Activated CD8-positive, alpha-beta memory T cell treated with anti-CD3 and anti-CD28 coated beads, Interleukin-2, amount 50 U/mL, for 4 hours (primary cell): ENCODE measurements around the gene GRK3.

ENCODE experiments used
- DNase-seq: peaks from one replicate; pipeline ENCODE4 v3.0.0-alpha.2; 2020

Gene GRK3

DNA sequence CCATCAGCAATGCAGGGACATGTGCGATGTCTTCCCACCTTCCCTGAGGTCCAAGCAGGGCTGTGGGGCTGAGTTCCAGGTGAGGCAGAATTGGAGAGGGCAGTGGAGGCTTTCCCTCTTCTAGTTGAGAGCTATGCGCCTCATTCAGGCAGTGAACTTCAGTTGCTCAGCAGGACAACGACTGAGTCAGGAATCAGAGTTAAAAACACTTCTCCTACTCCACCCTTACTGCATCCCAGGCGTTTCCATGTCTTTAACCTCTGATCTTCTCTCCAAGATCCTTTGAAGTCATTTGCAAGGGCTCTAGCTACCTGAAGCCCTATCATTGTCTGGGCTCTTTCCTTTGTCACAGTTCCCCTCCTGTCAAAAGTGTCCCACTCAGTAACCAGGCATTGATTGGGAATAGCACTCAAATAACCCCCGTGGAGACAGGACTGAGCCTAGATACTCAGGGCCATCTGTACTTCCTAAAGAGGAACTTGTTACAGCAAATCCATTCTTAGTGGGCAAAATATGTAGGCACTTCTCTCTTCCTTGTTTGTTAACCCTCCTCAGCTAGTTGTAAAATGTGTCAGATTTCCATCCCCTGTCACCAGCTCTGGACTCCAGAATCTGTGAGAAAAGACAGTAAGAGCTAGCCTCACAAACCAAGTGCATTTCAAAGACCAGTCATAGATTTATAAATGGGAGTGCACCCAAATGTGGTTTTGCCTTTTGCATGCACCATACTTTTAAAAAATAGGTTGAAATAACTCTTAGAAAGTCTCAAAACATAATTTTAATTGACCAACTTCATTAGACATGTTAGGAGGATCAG lies 105.0 kb downstream of the GRK3 start:
- no peak for DNase-seq

DNA sequence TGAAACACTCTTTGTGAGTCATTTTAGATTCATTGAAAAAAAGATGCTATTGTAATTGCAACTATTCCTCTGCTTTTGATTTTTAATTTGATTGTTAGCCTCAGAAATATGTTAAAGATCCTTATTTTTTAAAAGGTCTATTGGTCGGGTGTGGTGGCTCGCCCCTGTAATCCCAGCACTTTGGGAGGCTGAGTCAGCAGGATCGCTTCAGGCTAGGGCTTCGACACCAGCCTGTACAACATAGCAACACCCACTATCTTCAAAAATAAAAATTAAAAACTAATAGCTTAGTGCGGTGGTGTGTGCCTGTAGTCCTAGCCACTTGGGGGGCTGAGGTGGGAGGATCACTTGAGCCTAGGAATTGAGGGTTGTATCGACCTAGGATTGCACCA lies 105.6 kb downstream of the GRK3 start:
- no peak for DNase-seq

GRCh38 chr22:25672289-25673084 lies 108.0 kb downstream of the GRK3 start:
- DNase-seq = no peak

GRCh38 chr22:25673713-25674112 lies 109.2 kb downstream of the GRK3 start:
- DNase-seq = no peak

DNA sequence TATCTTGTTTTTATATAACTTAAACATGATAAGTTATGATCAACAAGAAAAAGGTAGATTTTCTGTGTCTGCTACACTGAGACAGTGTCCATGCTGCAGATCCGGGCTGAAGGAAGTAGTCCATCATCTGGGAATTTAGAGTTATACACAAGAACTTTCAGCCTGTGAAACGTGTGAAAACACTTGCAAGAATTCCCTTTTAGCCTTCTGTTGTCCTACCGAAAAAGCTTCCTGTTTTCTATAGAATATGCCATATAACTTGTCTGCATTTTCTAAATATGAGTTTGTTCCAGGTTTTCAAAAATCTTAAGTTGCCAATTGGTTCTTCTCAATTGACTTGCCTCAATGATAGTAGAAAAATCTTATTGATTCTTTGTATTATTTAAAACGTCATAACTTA lies 113.2 kb downstream of the GRK3 start:
- no peak for DNase-seq

DNA sequence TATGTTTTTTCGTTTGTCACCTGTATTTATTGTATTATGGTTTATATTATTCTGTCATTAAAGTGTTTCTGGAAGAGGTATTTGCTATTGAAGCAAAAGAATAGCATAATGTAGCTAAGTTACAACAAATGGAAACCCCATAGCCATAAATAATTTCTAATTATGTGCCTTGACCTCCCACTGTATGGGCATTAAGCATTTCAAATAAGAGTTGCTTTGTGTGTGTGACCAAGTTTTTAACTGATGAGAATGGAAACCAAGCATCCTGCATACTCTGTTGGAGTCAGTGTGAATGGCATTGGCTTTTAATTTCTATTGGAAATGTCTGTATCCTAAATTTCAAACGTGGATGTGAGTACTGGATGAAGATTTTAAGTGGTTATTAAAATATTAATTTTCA lies 115.6 kb downstream of the GRK3 start:
- DNase-seq = no peak

- DNase-seq = no peak
Measured at GRCh38 chr22:25680956-25681355, 116.5 kb downstream of the GRK3 start.

DNA sequence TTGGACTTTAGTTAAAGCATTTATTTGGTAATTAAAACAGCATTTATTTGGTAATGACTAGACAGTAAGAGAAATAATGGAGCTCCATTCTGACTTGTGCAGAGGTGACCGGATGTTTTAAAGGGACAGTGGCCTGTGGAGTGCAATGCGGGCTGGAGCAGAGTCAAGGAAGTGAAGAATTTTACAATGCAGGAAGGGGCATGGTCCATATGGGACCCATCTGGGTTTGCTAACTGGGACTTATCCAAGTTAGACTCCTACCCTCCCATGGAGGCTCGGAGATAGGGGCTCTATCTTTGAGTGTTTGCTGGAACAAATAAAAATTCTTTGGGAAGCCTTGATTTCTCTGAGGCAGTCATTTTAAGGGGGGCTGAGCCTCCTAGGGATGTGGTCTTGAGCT lies 117.6 kb downstream of the GRK3 start:
- DNase-seq = no peak

DNA sequence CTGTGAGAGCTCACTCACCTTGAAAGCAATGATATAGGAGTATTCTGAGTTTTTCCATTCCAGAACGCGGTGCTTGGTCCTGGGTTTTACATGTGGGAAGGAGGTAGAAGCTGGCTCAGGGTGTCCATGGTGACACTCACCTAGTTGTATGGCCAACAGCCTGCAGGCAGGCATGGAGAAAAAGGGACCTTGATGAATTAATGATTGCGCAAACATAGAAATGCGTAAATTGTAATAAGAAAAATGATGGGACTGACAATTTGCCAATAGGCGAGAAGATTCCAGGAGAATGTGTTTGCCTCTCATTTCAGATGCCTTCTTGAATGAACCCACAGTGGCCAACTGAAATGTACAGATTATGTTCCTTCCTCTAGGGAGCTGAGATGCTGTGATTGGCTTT lies 124.2 kb downstream of the GRK3 start:
- no peak for DNase-seq

- DNase-seq = no peak
Measured at GRCh38 chr22:25689631-25690030, 125.2 kb downstream of the GRK3 start.

GRCh38 chr22:25690798-25691197 lies 126.3 kb downstream of the GRK3 start:
- DNase-seq = no peak

DNA sequence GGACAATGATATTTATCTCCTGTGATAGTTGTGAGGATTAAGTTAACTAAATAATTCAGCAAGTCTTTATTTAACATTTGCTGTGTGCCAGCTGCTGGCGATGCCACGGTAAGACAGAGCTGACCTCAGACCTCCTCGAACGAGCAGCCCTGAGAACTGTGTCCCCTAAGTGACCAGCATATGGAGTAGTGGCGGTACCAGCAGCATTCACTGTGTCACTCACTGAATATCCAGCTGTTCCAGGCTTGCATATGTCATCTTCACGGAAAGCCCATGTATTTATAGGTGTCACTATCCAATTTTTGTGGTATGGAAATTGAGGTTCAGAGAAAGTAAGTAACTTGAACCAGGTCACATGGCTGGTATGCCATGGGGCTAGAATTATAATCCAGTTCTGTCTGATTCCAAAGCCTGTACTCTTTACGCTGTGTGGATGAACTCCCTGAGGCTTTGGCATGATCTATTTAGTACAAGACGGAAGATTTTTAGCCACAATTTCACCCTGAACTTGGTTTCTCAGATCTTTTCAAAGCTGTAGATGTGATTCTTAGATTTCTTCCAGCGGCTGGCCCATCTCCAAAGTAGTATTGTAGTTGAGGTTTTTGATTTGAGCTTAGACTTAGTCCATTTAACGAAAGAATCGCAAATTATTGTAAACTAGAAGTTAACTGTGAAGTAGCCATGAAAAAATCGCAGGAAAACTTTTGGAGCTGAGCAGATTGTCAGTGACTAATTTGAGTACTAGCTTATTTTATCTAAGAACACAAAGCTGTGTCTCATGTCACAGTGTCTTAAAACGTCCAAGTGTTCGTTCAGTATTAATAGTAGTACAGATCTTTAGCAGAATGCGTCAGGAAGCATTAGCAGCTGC lies 128.2 kb downstream of the GRK3 start:
- no peak for DNase-seq

- no peak for DNase-seq
Measured at GRCh38 chr22:25693268-25693565, 128.7 kb downstream of the GRK3 start.

DNA sequence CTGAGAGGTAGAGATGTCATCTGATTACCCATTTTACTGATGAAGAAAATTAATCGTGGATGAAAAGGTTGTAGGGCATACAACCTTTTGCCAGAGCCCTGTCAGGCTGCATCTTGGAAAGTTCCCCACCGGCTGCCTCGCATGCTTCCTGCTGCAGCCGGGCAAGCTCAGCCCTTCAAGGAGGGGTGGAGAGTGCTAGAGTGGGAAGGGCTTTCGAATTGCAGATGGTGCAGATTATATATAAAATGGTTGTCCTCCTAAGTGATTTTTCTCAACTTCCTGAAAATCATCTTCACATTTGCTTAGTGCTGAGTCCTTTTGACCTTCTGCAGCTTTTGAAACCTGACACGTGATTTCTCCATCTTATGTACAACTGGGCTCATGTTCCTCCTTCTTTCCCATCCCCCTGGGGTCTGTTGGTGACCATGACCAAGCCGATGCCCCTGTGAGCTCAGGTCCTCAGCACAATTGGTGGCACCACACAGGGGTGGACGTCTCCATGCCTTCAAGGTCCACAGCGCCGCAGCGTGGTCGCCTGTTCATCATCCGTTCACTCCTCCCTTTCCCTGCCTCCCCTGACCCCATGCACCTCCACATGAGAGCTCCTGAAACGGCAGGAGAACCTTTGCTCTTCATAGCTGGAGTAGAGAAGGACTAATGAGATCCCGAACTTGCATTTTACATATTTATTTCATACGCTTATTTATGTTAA lies 129.9 kb downstream of the GRK3 start:
- no peak for DNase-seq

DNA sequence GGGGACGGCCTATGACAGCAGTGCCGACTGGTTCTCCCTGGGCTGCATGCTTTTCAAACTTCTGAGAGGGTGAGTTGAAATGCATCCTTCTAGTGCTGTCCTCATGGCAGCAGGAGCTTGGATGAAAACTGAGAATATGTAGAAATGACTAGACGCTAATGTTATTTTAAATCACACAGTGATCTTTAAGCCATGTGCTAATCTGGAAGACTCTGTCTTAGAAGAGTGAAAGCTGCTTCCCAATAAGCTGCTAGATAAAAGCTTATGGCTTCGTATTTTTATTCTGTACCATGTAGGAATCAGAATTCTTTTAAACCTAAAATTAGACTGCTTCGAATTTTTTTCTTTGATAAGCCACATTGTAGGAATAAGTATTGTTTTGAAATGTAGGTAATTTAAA lies 130.7 kb downstream of the GRK3 start:
- DNase-seq = no peak

DNA sequence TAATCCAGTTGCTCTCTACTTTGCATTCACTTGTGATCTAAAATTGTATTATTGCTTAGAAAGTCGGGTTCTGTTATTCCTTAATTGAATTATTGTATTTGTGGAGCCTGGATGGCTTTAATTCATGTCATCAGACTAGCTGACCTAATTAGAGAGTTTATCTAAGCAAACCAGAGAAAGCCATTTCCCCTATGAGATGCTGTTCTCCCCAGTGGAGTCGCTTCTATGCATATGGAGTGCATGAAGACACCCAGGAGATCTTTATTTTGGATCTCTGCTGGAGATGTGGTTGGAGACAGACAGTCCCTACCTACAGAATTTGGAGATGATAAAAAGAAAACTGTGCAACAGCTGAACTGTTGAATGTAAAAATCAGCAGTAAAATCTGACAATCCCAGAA lies 132.3 kb downstream of the GRK3 start:
- DNase-seq = no peak

DNA sequence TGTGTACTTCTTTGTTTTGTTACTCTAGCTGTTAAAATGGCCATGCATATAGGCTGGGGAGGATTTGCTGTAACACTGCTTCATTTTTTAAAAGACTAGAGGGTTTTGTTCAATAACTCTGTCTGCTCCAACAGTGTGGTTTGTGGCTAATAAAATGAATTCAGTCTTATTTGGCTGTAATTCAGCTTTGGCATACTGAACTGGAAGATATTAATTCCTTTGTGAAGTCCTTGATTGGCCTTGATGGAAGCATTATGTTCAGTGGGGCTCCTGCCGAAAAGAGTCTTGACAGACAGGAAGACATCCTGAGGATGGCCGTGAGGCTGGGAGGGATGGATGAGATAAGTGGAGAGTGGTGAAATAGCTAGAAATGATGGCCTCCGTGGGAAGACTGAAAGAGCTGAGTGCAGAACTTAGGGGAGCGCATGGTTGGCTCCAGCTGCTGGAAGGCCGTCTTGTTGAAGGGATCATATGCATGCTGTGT lies 132.7 kb downstream of the GRK3 start:
- DNase-seq = no peak

DNA sequence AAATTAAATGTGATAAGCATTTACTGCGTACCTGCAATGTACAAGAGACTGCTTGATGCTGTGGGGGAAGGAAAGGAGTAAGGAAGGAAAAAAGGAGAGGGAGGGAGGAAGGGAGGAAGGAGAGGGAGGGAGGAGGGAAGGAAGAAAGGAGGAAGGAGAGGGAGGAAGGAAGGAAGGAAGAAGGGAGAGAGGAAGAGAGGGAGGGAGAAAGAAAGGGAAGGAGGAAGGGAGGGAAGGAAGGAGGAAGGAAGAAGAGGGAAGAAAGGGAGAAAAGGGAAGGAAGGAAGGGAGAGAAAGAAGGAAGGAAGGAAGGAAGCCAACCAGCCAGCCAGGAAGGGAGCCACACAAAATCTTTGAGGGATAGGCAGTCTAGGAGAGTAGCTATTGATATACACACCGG lies 133.5 kb downstream of the GRK3 start:
- no peak for DNase-seq

DNA sequence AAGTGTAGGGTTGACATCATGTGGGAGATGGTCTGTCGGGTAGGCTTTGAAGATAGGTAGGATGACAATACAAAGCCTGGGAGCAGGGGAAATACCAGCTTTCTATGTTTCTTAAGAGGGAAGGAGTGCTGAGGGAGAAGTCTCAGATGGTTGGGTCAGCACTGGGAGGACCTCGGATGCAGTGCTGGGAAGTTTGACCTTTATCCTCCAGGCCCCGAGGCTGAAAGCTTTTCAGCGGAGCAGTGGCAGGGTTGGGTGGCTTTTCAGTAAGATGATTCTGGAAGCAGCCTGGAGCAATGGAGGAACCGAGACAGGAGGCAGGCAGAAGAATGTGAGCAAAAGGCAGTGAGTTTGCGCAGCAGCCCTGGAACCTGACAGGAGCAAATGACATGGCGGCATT lies 134.0 kb downstream of the GRK3 start:
- DNase-seq = no peak

DNA sequence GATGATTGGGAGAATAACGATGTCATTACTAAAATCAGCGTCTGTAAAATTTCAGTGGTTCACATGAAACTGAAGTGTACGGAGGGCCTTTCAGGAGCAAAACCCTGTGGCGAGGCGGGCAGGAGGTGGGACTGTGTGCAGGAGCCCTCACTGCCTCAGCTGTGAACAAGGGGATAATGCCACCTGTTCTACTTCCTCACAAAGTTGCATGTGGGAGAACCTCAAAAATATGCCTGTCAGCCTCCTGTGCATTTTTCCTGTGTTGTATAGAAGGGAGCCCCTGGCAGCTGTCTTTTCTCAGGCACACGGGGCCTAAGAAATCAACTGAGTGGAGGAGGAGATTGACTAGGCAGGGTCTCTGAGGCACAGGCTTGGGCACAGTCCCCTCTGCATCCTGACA lies 134.5 kb downstream of the GRK3 start:
- no peak for DNase-seq

DNA sequence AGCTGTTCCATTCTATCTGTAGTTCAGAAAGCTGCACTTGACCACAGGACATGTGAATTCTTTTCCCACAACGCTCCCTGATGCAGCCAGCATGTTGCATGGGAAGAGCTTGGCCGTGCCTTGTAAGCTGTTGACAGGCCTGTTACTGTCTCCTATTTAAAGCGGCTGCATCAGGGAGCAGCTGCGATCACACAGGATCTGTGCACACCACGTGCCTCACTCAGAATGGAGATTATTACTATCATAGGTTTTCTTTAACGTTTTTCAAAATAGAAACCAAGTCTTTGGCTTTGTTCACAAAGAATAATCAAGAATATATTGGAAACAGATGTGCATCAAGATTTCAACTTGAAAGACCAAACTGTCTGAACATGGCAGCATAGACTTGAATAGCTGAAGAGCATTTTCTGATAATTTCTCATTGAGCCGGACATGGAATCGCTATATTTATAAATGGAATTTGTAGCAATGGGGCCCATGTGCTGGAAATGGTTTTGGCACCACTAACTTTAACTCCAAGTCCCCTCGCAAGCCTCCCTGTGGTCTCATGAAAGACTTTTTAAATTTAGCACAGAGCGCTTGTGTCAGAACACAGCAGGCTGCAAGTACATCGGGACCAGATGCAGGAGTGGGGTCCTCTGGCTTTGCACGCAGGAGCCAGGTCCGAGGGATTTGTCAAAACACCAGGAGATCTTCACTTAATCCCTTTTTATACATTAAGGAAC lies 136.7 kb downstream of the GRK3 start:
- no peak for DNase-seq

- no peak for DNase-seq
Measured at GRCh38 chr22:25702040-25702439, 137.6 kb downstream of the GRK3 start.
